SK-N-SH (cell line): ENCODE results near the gene COL25A1. TPM values are rescaled to one million over a fixed set of nuclear protein-coding genes. Genes with fewer than 3 reads are reported as not detected.

Source experiments
- CTCF ChIA-PET: fragments of 300-600, 350-600 bp; formaldehyde crosslinking; extraction: SDS; loops from one replicate; lab custom pipeline; 2021; lab: Yijun Ruan, JAX
- POLR2A ChIA-PET: fragments of 350-600 bp; sonication (Branson Sonifier 250); formaldehyde crosslinking; extraction: SDS; loops from one replicate; lab custom pipeline; 2020; ENCODE audit warnings: antibody characterized with exemption, inconsistent platforms; lab: Yijun Ruan, JAX
- DNase-seq: peaks from one replicate; pipeline ENCODE4 v3.0.0; 2012
- H2AFZ ChIP-seq: fragments of 200-600 bp; sonication (generic); 2 replicates; pipeline ENCODE4 v1.8.1; 2016; ENCODE audit warnings: antibody characterized with exemption, mild to moderate bottlenecking, low read depth
- H3F3A ChIP-seq: fragments of 200-600 bp; sonication (generic); replicated peaks from 2 replicates; pipeline ENCODE3; 2016; ENCODE audit warnings: antibody characterized with exemption, mild to moderate bottlenecking; ENCODE audit not compliant: insufficient read depth
- H3K27ac ChIP-seq, 2 experiments: fragments of 200-500 bp in 1 of 2; fragments of 200-600 bp in 1 of 2; sonication (Bioruptor generic) in 1 of 2; sonication (generic), shearing (Covaris generic) in 1 of 2; 2 replicates each; pipeline versions ENCODE4 v1.5.1 to v1.6.1; 2014 to 2016; ENCODE audit warnings: low read depth in 2 of 2, inconsistent platforms in 1 of 2, low read length in 1 of 2, mild to moderate bottlenecking in 1 of 2, mixed read lengths in 1 of 2
- H3K27me3 ChIP-seq: fragments of 200-600 bp; sonication (generic), shearing (Covaris generic); 2 replicates; pipeline ENCODE4 v1.6.1; 2016; ENCODE audit warnings: mixed run types; ENCODE audit not compliant: insufficient read depth
- H3K36me3 ChIP-seq, 2 experiments: fragments of 200-500 bp in 1 of 2; fragments of 200-600 bp in 1 of 2; sonication (Bioruptor generic) in 1 of 2; sonication (generic) in 1 of 2; replicated peaks in 1 of 2; 2 replicates each; pipeline versions ENCODE3 to v1.5.1; 2014 to 2016; ENCODE audit warnings: low read length in 1 of 2, mild to moderate bottlenecking in 1 of 2; ENCODE audit not compliant: insufficient read depth in 2 of 2, control insufficient read depth in 1 of 2
- H3K4me1 ChIP-seq, 2 experiments: fragments of 200-500 bp in 1 of 2; fragments of 200-600 bp in 1 of 2; sonication (Bioruptor generic) in 1 of 2; sonication (generic), shearing (Covaris generic) in 1 of 2; 2 replicates each; pipeline versions ENCODE4 v1.5.1 to v1.6.1; 2014 to 2016; ENCODE audit warnings: low read depth in 1 of 2, low read length in 1 of 2, mixed run types in 1 of 2; ENCODE audit not compliant: insufficient read depth in 2 of 2, control insufficient read depth in 1 of 2
- H3K4me2 ChIP-seq: fragments of 200-600 bp; sonication (generic), shearing (Covaris generic); 2 replicates; pipeline ENCODE4 v1.6.1; 2017; ENCODE audit warnings: mixed run types
- H3K4me3 ChIP-seq, 2 experiments: fragments of 200-500 bp in 1 of 2; fragments of 200-600 bp in 1 of 2; sonication (Bioruptor generic) in 1 of 2; sonication (generic), shearing (Covaris generic) in 1 of 2; 2 replicates each; pipeline versions ENCODE4 v1.5.1 to v1.8.1; 2014 to 2016; ENCODE audit warnings: low read depth in 2 of 2, inconsistent platforms in 1 of 2, low read length in 1 of 2, mild to moderate bottlenecking in 1 of 2, mixed read lengths in 1 of 2, moderate library complexity in 1 of 2
- H3K79me2 ChIP-seq: fragments of 200-600 bp; sonication (generic); 2 replicates; pipeline ENCODE4 v1.8.1; 2017; ENCODE audit warnings: mild to moderate bottlenecking; ENCODE audit not compliant: insufficient read depth
- H3K9ac ChIP-seq: fragments of 200-600 bp; sonication (generic); 2 replicates; pipeline ENCODE4 v1.6.1; 2017; ENCODE audit warnings: mixed run types
- H3K9me2 ChIP-seq: fragments of 200-600 bp; sonication (generic); 2 replicates; pipeline ENCODE4 v1.6.1; 2017; ENCODE audit warnings: mixed run types
- H3K9me3 ChIP-seq: fragments of 200-600 bp; sonication (generic); 2 replicates; pipeline ENCODE4 v1.6.1; 2017; ENCODE audit warnings: mixed run types, mild to moderate bottlenecking, moderate library complexity
- H4K20me1 ChIP-seq: fragments of 200-600 bp; sonication (generic); 2 replicates; pipeline ENCODE4 v1.6.1; 2017; ENCODE audit warnings: mild to moderate bottlenecking, mixed run types; ENCODE audit not compliant: insufficient read depth
- CHD2 ChIP-seq: fragments of 150-350 bp; IDR thresholded peaks from 2 replicates; pipeline ENCODE4 v1.6.1; 2018; ENCODE audit warnings: low read length; ENCODE audit not compliant: partially characterized antibody
- ELF1 ChIP-seq: IDR thresholded peaks from 2 replicates; pipeline ENCODE4 v1.4.0; 2012
- EP300 ChIP-seq, 2 experiments: IDR thresholded peaks; 2 replicates each; pipeline versions ENCODE4 v1.4.0 to v1.6.1; 2012; ENCODE audit warnings: borderline replicate concordance in 1 of 2, low read depth in 1 of 2, low read length in 1 of 2
- EZH2phosphoT487 ChIP-seq: fragments of 200-600 bp; sonication (generic); IDR thresholded peaks from 2 replicates; pipeline ENCODE4 v1.6.1; 2017; ENCODE audit warnings: low read depth, mixed run types, mild to moderate bottlenecking, antibody characterized with exemption, moderate library complexity, borderline replicate concordance
- FOXJ3 ChIP-seq: sonication (generic); formaldehyde crosslinking; IDR thresholded peaks from 2 replicates; pipeline ENCODE4 v1.5.1; 2020; ENCODE audit warnings: mild to moderate bottlenecking, missing genetic modification reagents
- FOXM1 ChIP-seq: IDR thresholded peaks from 2 replicates; pipeline ENCODE4 v1.4.0; 2012; ENCODE audit warnings: low read depth, mild to moderate bottlenecking
- JUND ChIP-seq: IDR thresholded peaks from 2 replicates; pipeline ENCODE4 v1.4.0; 2012
- MEF2A ChIP-seq: IDR thresholded peaks from 2 replicates; pipeline ENCODE4 v1.4.0; 2012; ENCODE audit warnings: low read depth, borderline replicate concordance
- MXI1 ChIP-seq: IDR thresholded peaks from 2 replicates; pipeline ENCODE4 v1.6.1; 2012; ENCODE audit warnings: mild to moderate bottlenecking, low read depth, low read length, improper control_type of control experiment
- NFIC ChIP-seq: IDR thresholded peaks from 2 replicates; pipeline ENCODE4 v1.4.0; 2012; ENCODE audit warnings: borderline replicate concordance
- RAD21 ChIP-seq: IDR thresholded peaks from 2 replicates; pipeline ENCODE4 v1.6.1; 2012; ENCODE audit warnings: mild to moderate bottlenecking, low read length
- RCOR1 ChIP-seq: fragments of 150-350 bp; IDR thresholded peaks from 2 replicates; pipeline ENCODE4 v1.6.1; 2017; ENCODE audit warnings: antibody characterized with exemption, low read length
- RFX5 ChIP-seq: IDR thresholded peaks from 2 replicates; pipeline ENCODE4 v1.6.1; 2012; ENCODE audit warnings: mild to moderate bottlenecking, improper control_type of control experiment, low read length
- RXRA ChIP-seq: IDR thresholded peaks from 2 replicates; pipeline ENCODE4 v1.4.0; 2012; ENCODE audit warnings: low read depth, mild to moderate bottlenecking, borderline replicate concordance
- SIN3A ChIP-seq: IDR thresholded peaks from 2 replicates; pipeline ENCODE4 v1.6.1; 2012; ENCODE audit warnings: low read depth, mild to moderate bottlenecking, low read length, moderate library complexity, borderline replicate concordance
- SMC3 ChIP-seq: IDR thresholded peaks from 2 replicates; pipeline ENCODE4 v1.6.1; 2012; ENCODE audit warnings: low read depth, low read length, improper control_type of control experiment
- TCF12 ChIP-seq: IDR thresholded peaks from 2 replicates; pipeline ENCODE4 v1.4.0; 2012
- TEAD4 ChIP-seq: IDR thresholded peaks from 2 replicates; pipeline ENCODE4 v1.4.0; 2012; ENCODE audit warnings: mild to moderate bottlenecking, borderline replicate concordance; ENCODE audit not compliant: insufficient read depth
- YY1 ChIP-seq: IDR thresholded peaks from 2 replicates; pipeline ENCODE4 v1.4.0; 2012; ENCODE audit warnings: low read depth, mild to moderate bottlenecking
- WGBS: methylation state at CpG from one replicate; pipeline ENCODE4 v1.1.6; 2017; ENCODE audit warnings: low lambda C conversion rate; 5-methylcytosine and 5-hydroxymethylcytosine counted together
- polyA plus RNA-seq, 3 experiments: library from polyadenylated mRNA; depleted of rRNA; stranded (reverse); fragments of >200 nt; gene quantifications; 2 replicates each; pipeline ENCODE4 v1.2.3, GENCODE V29; 2012
- TF ChIP-seq, protein P1 (sequence below): fragments of 200-600 bp; sonication (generic); IDR thresholded peaks from 2 replicates; pipeline ENCODE4 v1.6.1; 2017; ENCODE audit warnings: antibody characterized with exemption, mild to moderate bottlenecking, moderate library complexity
- TF ChIP-seq, protein P2 (sequence below): IDR thresholded peaks from 2 replicates; pipeline ENCODE4 v1.4.0; 2012; ENCODE audit warnings: low read depth, borderline replicate concordance
- TF ChIP-seq, protein P3 (sequence below): fragments of 150-350 bp; IDR thresholded peaks from 2 replicates; pipeline ENCODE4 v1.6.1; 2017; ENCODE audit warnings: antibody characterized with exemption, low read length, low read depth, borderline replicate concordance
- TF ChIP-seq, protein P4 (sequence below): fragments of 150-350 bp; IDR thresholded peaks from 2 replicates; pipeline ENCODE4 v1.6.1; 2016; ENCODE audit warnings: mild to moderate bottlenecking, low read depth, low read length
- TF ChIP-seq, protein P5 (sequence below): IDR thresholded peaks from 2 replicates; pipeline ENCODE4 v1.4.0; 2012; ENCODE audit warnings: low read depth
- TF ChIP-seq, protein P6 (sequence below): IDR thresholded peaks from 2 replicates; pipeline ENCODE4; 2012

The COL25A1 gene
- polyA plus RNA-seq, 1 of the 3 experiments (the other 2 are of a cell fraction): not detected

DNA sequence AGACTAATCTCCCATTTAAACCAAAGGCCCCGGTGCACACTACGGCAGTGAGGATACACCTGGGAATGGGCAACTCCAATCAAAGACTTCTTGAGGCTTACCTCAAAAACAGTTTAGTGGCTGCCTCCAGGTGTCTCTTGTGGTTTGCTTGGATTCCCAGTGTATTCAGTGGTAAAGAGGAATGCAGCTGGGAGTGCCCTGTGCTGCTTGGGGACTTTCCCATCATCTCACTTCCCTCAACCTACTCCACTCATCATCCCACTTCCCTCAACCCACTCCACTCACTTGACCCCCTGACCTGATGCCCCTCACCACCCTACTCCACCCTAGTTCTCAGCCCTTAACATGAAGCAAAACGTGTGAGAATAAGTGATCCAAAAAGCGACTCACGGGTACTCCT lies 362.3 kb downstream of the COL25A1 start (continued):
- TF ChIP-seq, protein P1, sequence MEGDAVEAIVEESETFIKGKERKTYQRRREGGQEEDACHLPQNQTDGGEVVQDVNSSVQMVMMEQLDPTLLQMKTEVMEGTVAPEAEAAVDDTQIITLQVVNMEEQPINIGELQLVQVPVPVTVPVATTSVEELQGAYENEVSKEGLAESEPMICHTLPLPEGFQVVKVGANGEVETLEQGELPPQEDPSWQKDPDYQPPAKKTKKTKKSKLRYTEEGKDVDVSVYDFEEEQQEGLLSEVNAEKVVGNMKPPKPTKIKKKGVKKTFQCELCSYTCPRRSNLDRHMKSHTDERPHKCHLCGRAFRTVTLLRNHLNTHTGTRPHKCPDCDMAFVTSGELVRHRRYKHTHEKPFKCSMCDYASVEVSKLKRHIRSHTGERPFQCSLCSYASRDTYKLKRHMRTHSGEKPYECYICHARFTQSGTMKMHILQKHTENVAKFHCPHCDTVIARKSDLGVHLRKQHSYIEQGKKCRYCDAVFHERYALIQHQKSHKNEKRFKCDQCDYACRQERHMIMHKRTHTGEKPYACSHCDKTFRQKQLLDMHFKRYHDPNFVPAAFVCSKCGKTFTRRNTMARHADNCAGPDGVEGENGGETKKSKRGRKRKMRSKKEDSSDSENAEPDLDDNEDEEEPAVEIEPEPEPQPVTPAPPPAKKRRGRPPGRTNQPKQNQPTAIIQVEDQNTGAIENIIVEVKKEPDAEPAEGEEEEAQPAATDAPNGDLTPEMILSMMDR: no peak
- TF ChIP-seq EP300 (IDR thresholded peaks at IDR 0.05; ENCODE audit: borderline replicate concordance in 1 of 2, low read depth in 1 of 2, low read length in 1 of 2) (no peak), SMC3 (no peak), RCOR1 (no peak), TCF12 (no peak), FOXJ3 (CRISPR knock-in tag) (no peak), RFX5 (no peak), YY1 (no peak)
- TF ChIP-seq, protein P2, sequence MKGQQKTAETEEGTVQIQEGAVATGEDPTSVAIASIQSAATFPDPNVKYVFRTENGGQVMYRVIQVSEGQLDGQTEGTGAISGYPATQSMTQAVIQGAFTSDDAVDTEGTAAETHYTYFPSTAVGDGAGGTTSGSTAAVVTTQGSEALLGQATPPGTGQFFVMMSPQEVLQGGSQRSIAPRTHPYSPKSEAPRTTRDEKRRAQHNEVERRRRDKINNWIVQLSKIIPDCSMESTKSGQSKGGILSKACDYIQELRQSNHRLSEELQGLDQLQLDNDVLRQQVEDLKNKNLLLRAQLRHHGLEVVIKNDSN: no peak

DNA sequence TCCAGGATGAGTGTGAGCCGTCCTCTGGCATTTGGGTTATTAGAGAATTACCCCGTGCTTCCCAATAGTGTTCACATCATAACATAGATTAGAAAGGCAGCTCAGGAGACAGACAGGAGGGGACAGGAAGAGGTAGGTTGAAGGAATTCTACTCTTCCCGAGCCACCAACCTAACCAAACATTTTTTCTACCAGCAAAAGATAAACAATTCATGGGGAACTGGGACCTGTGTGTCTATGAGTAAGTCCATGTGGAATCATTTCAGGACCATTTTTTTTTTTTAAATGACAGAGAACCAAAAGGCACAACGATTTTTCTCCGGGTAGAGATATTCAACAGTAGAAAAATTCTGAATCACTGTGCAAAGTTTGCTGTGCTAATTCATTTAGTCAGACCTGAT lies 365.4 kb downstream of the COL25A1 start:
- no peak overlapping the region for H3K9ac ChIP-seq
- H3K79me2 ChIP-seq: no peaks in the 10 kb centered on the region
- H3K4me1 ChIP-seq: no peaks in the 10 kb centered on the region
- no peaks in the 10 kb centered on the region for H3F3A ChIP-seq
- WGBS: 2% methylated on average over 5 of the region's 5 CpGs
- no peak for DNase-seq
- no peak overlapping the region for H3K4me3 ChIP-seq
- H3K27ac ChIP-seq: no peak overlapping the region
- H3K36me3 ChIP-seq: no peaks in the 10 kb centered on the region
- POLR2A ChIA-PET: no interaction called here
- H3K27me3 ChIP-seq: peaks cover 3% of the 10 kb centered on the region; the same call in 1 of the 2 replicates
- CTCF ChIA-PET: no interaction called here
- no peak overlapping the region for H2AFZ ChIP-seq
- H3K4me2 ChIP-seq: no peak overlapping the region
- H4K20me1 ChIP-seq: no peaks in the 10 kb centered on the region
- no peaks in the 10 kb centered on the region for H3K9me3 ChIP-seq
- TF ChIP-seq, protein P3, sequence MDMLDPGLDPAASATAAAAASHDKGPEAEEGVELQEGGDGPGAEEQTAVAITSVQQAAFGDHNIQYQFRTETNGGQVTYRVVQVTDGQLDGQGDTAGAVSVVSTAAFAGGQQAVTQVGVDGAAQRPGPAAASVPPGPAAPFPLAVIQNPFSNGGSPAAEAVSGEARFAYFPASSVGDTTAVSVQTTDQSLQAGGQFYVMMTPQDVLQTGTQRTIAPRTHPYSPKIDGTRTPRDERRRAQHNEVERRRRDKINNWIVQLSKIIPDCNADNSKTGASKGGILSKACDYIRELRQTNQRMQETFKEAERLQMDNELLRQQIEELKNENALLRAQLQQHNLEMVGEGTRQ: no peak
- no peak for TF ChIP-seq TCF12
- no peak for TF ChIP-seq JUND
- TF ChIP-seq, protein P2: no peak
- no peak for TF ChIP-seq CHD2
- TF ChIP-seq SIN3A: no peak
- no peak for TF ChIP-seq RFX5
- TF ChIP-seq, protein P4, sequence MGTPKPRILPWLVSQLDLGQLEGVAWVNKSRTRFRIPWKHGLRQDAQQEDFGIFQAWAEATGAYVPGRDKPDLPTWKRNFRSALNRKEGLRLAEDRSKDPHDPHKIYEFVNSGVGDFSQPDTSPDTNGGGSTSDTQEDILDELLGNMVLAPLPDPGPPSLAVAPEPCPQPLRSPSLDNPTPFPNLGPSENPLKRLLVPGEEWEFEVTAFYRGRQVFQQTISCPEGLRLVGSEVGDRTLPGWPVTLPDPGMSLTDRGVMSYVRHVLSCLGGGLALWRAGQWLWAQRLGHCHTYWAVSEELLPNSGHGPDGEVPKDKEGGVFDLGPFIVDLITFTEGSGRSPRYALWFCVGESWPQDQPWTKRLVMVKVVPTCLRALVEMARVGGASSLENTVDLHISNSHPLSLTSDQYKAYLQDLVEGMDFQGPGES: no peak
- TF ChIP-seq, protein P5, sequence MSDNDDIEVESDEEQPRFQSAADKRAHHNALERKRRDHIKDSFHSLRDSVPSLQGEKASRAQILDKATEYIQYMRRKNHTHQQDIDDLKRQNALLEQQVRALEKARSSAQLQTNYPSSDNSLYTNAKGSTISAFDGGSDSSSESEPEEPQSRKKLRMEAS: no peak
- TF ChIP-seq MXI1: no peak
- no peak for TF ChIP-seq MEF2A
- TF ChIP-seq TEAD4: no peak
- no peak for TF ChIP-seq RAD21
- TF ChIP-seq, protein P1: no peak
- no peak for TF ChIP-seq ELF1
- TF ChIP-seq, protein P6, sequence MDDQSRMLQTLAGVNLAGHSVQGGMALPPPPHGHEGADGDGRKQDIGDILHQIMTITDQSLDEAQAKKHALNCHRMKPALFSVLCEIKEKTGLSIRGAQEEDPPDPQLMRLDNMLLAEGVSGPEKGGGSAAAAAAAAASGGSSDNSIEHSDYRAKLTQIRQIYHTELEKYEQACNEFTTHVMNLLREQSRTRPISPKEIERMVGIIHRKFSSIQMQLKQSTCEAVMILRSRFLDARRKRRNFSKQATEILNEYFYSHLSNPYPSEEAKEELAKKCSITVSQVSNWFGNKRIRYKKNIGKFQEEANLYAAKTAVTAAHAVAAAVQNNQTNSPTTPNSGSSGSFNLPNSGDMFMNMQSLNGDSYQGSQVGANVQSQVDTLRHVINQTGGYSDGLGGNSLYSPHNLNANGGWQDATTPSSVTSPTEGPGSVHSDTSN: no peak
- TF ChIP-seq RXRA: no peak
- no peak for TF ChIP-seq NFIC
- no peak for TF ChIP-seq EZH2phosphoT487
- TF ChIP-seq FOXM1: no peak
- H3K9me2 ChIP-seq: no peaks in the 10 kb centered on the region
